Measurements from ENCODE around the gene ECHDC1.

GRCh38 chr6:127305741-127306140, 37.7 kb downstream of the ECHDC1 start:
- TF ChIP-seq, protein P1, sequence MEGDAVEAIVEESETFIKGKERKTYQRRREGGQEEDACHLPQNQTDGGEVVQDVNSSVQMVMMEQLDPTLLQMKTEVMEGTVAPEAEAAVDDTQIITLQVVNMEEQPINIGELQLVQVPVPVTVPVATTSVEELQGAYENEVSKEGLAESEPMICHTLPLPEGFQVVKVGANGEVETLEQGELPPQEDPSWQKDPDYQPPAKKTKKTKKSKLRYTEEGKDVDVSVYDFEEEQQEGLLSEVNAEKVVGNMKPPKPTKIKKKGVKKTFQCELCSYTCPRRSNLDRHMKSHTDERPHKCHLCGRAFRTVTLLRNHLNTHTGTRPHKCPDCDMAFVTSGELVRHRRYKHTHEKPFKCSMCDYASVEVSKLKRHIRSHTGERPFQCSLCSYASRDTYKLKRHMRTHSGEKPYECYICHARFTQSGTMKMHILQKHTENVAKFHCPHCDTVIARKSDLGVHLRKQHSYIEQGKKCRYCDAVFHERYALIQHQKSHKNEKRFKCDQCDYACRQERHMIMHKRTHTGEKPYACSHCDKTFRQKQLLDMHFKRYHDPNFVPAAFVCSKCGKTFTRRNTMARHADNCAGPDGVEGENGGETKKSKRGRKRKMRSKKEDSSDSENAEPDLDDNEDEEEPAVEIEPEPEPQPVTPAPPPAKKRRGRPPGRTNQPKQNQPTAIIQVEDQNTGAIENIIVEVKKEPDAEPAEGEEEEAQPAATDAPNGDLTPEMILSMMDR (IDR thresholded peaks at IDR 0.05; ENCODE audit: poor library complexity, severe bottlenecking), result no peak
- no peak for TF ChIP-seq EZH2 (IDR thresholded peaks at IDR 0.05; ENCODE audit: borderline replicate concordance, insufficient read depth, low read length, poor library complexity, severe bottlenecking)
- no peak for TF ChIP-seq EP300 (conservative IDR thresholded peaks at IDR 0.05; ENCODE audit: poor library complexity, severe bottlenecking)

All from neural cell (in vitro differentiated cells).